T47D (cell line): ENCODE results near the gene HERC6.
A peak's percentile ranks its signal among the peaks of the same experiment; 100 is the strongest.

Source experiments
- DNase-seq, 2 experiments: peaks; one replicate each; pipeline versions ENCODE4 v3.0.0 to v3.0.0-alpha.2; 2011 to 2012; ENCODE audit warnings: low read depth in 1 of 2, low spot score in 1 of 2
- JUND ChIP-seq: IDR thresholded peaks from 2 replicates; pipeline ENCODE4 v1.6.1; 2012; ENCODE audit warnings: low read depth
- in situ Hi-C: cut with HindIII; loops from 2 replicates; pipeline ENCODE4 v1.10.0; 2016; ENCODE audit warnings: low sequenced_read_pairs, low pct_unique_long_range_greater_than_20kb

Gene HERC6

GRCh38 chr4:88457307-88458103, 78.9 kb downstream of the HERC6 start:
- peak; percentile 13 to 37 for DNase-seq
- no peak for TF ChIP-seq JUND
- in situ Hi-C loops, result no loop called here

DNA sequence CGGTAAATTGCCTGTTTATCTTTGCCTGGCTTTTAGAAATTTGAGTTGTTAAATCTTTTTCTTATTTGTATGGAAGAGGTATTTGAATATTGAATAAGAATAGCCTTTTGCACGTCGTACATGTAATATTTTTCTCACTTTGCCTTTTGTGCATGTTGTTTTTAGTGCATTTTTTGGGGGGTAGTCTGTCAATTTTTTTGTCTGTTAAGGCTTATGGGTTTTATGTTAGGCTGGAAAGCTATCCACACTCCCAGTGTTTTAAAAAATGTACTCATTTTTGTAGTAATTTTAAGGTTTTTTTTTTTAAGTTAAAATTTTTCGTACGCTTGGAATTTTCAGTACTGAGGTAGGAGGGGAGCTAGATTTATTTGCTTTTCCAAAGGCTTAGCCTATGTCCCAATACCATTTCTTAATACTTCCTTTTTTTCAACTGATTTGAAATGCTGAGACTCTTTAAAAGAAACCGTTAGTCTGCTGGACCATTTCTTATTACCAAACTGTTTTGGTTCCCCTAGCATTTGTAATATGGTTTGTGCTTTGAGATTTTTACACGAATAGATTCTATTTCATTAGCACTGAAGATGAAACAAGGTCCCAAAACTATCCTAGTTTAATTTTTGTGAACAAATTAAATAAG, 79.6 kb downstream of the HERC6 start:
- in situ Hi-C loops, result no loop called here
- TF ChIP-seq JUND, result no peak
- DNase-seq, result no peak

GRCh38 chr4:88465653-88466192, 87.1 kb downstream of the HERC6 start:
- in situ Hi-C loops, result no loop called here
- TF ChIP-seq JUND, result no peak

GRCh38 chr4:88467392-88467791, 88.7 kb downstream of the HERC6 start:
- no peak for TF ChIP-seq JUND
- DNase-seq, result no peak
- in situ Hi-C loops, result no loop called here

More at GRCh38 chr4:88465653-88466192, 87.1 kb downstream of the HERC6 start:
- DNase-seq, result no peak

DNA sequence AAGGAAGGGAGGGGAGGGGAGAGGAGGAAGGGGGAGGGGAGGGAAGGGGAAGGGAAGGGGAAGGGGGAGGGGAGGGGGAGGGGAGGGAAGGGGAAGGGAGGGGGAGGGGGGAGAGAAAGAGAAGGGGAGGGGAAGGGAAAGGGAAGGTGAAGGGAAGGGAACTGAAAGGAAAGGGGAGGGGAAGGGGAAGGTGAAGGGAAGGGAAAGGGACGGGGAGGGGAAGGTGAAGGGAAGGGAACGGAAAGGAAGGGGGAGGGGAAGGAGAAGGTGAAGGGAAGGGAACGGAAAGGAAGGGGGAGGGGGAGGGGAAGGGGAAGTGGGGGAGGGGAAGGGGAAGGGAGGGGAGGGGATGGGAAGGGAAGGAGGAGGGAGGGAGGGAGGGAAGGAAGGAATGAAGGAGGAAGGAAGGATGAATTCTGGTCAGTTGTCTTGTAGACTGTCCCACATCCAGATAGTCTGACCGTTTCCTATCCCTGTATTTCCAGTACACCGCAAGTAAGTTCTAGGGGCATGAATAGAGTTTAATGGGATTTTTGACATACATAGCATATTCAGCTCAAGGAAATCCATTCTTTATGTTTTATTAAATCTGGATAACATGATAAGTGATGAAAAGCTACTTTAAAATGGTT, 98.7 kb downstream of the HERC6 start:
- no peak for DNase-seq
- in situ Hi-C loops, result no loop called here
- TF ChIP-seq JUND, result no peak

- in situ Hi-C loops, result no loop called here
- no peak for TF ChIP-seq JUND
- no peak for DNase-seq
Observed at GRCh38 chr4:88478247-88478646, 99.6 kb downstream of the HERC6 start.

- in situ Hi-C loops, result no loop called here
- TF ChIP-seq JUND, result no peak
- no peak for DNase-seq
Observed at GRCh38 chr4:88481537-88481936, 102.9 kb downstream of the HERC6 start.

DNA sequence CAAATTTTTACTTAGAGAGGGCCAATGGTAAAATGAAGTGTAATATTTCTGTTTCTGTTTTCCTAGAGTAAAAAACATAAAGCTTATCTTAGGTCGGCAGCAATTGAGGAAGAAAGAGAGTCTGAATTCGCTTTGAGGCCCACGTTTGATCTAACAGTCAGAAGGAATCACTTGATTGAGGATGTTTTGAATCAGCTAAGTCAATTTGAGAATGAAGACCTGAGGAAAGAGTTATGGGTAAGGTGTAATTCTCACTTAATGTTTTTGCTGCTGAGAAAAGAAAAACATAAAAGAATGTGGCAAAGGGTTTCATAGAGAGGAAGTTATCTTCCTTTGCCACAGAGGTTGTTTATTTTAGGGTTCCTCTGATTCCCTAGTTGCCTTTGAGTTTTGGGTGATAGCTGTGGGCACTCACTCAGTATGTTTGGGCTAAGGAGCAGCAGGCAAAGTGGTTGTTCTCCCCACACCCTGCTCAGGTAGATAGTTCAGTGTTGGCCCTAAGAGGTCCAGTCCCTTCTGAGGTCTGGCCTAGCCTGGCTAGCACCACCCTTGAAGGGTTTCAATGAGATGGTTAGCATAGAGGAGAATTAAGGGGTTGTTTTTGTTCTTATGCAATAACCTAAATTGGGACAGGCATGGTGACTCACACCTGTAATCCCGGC, 110.6 kb downstream of the HERC6 start:
- in situ Hi-C loops, result no loop called here
- no peak for DNase-seq
- no peak for TF ChIP-seq JUND
